Stimulated activated CD4-positive, alpha-beta T cell treated with anti-CD3 and anti-CD28 coated beads, TNF-alpha, amount 100 ng/mL, for 1 hour (primary cell): ENCODE data around the gene PRR29.
"Not testable (repeated sequence)": the region's sequence is repeated elsewhere in the genome, so short reads cannot be mapped to it uniquely, and the experiment has no call there.

Experiments
- DNase-seq, 3 donors: peaks; one replicate each; pipeline ENCODE4 v3.0.0-alpha.2; 2020; ENCODE audit warnings: low read depth in 3 of 3, low spot score in 1 of 3

PRR29 gene

GRCh38 chr17:63996430-63997182 is 1.5 kb upstream of the PRR29 start:
- no peak for DNase-seq

GRCh38 chr17:63997341-63998048 is 656 bp upstream of the PRR29 start:
- no peak for DNase-seq

GRCh38 chr17:63998721-63999679 is 849 bp downstream of the PRR29 start:
- DNase-seq: no peak

- no peak for DNase-seq
Observed at GRCh38 chr17:63999680-64000531, 1.8 kb downstream of the PRR29 start.

- no peak for DNase-seq
Observed at GRCh38 chr17:64001091-64001579, 3.0 kb downstream of the PRR29 start.

GRCh38 chr17:64001763-64002529 is 3.8 kb downstream of the PRR29 start:
- DNase-seq: no peak

- DNase-seq: no peak
Observed at GRCh38 chr17:64002658-64003525, 4.7 kb downstream of the PRR29 start.

GRCh38 chr17:64003526-64004121 is 5.5 kb downstream of the PRR29 start:
- DNase-seq: no peak

- DNase-seq: no peak
Observed at GRCh38 chr17:64004218-64004770, 6.1 kb downstream of the PRR29 start.

GRCh38 chr17:64004903-64005733 is 7.0 kb downstream of the PRR29 start:
- DNase-seq: no peak

GRCh38 chr17:64005734-64006167 is 7.6 kb downstream of the PRR29 start:
- DNase-seq: no peak

- DNase-seq: no peak
Observed at GRCh38 chr17:64006361-64007088, 8.4 kb downstream of the PRR29 start.

GRCh38 chr17:64007089-64007837 is 9.1 kb downstream of the PRR29 start:
- not testable (repeated sequence) for DNase-seq

- no peak for DNase-seq
Observed at GRCh38 chr17:64007838-64008282, 9.7 kb downstream of the PRR29 start.

GRCh38 chr17:64008346-64008745 is 10.2 kb downstream of the PRR29 start:
- DNase-seq: no peak

GRCh38 chr17:64008830-64009229 is 10.7 kb downstream of the PRR29 start:
- DNase-seq: no peak
